ENCODE data around the gene ACVRL1. TPM values are rescaled to one million over a fixed set of nuclear protein-coding genes. Genes with fewer than 3 reads are reported as not detected.

ACVRL1 gene
- total and polyA plus RNA-seq, 9 donors: 51.5 to 65.0 (median 54.8) TPM

DNA sequence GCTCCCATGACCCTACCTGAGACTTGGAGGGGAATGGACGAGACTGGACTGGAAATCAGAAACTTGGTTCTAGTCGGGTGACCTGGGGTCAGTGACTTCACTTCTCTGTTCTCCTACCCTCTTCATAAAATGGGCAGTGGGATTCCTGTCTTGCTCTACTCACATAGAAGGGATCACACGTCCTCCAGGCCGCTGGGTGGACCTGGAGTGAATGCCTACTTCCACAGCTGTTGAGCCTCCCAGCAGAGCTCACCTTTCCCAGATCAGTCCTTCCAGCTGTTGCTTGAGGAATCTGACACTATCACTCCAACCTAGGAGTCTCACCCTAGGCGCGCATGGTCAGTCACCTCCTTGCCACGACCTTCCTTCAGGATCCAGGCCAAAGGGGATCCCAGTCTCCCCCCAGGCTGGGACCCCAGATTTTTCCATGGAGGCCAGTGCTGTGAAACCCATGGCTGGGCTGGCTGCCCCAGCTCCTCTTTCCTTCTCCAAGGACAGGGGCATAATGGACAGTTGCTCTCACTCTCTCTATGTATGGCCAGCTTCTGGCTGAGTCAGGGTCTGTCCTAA, 637 bp downstream of the ACVRL1 start:
- Histone ChIP-seq H3K36me3 (ENCODE audit: control insufficient read depth, insufficient read depth, low read length) (peaks cover 17% of the 10 kb centered on the region), H3K27ac (ENCODE audit: low read length) (peak overlapping the region; percentile 84), H3K4me1 (ENCODE audit: control insufficient read depth, insufficient read depth, low read length) (peaks cover 76% of the 10 kb centered on the region), H3K4me3 (ENCODE audit: low read length) (peak overlapping the region; percentile 61), H3K27me3 (ENCODE audit: control insufficient read depth, insufficient read depth, low read length) (no peaks in the 10 kb centered on the region), H3K9me3 (replicated peaks; ENCODE audit: control insufficient read depth, low read depth, low read length) (no peaks in the 10 kb centered on the region)
- no peak for DNase-seq
- 11% methylated on average over 6 of the region's 7 CpGs for WGBS (ENCODE audit: insufficient coverage)

- H3K27ac ChIP-seq (ENCODE audit: low read length): no peak overlapping the region
- no peak for DNase-seq
- peaks cover 25% of the 10 kb centered on the region for H3K36me3 ChIP-seq (ENCODE audit: control insufficient read depth, insufficient read depth, low read length)
- peaks cover 87% of the 10 kb centered on the region for H3K4me1 ChIP-seq (ENCODE audit: control insufficient read depth, insufficient read depth, low read length)
- no peaks in the 10 kb centered on the region for H3K27me3 ChIP-seq (ENCODE audit: control insufficient read depth, insufficient read depth, low read length)
- no peaks in the 10 kb centered on the region for H3K9me3 ChIP-seq (replicated peaks; ENCODE audit: control insufficient read depth, low read depth, low read length)
- WGBS (ENCODE audit: insufficient coverage): 73% methylated on average over 2 of the region's 9 CpGs
- H3K4me3 ChIP-seq (ENCODE audit: low read length): no peak overlapping the region
Measured at GRCh38 chr12:51908876-51909592, 1.7 kb downstream of the ACVRL1 start.

DNA sequence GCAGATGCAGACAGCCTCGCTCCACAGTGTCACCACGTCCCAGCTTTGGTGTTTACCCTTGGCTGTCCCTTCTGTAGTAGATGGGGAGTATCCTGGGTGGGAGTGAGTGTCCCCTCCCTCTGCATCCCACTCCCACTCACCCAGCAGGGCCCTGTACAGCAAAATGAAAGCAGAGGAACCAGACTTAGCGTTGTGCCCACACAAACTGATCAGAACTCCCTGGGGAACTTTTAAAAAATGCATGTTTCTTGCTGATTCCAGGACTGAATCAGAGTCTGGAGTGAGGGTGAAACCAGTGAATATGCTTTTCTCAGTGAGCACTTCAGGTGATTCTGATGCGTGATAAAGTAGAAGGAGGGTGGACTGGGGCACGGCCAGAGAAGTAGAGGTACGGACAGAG, 2.9 kb downstream of the ACVRL1 start:
- Histone ChIP-seq H3K4me3 (ENCODE audit: low read length) (no peak overlapping the region), H3K9me3 (replicated peaks; ENCODE audit: control insufficient read depth, low read depth, low read length) (no peaks in the 10 kb centered on the region), H3K27ac (ENCODE audit: low read length) (peak overlapping the region; percentile 81), H3K4me1 (ENCODE audit: control insufficient read depth, insufficient read depth, low read length) (peaks cover 83% of the 10 kb centered on the region), H3K36me3 (ENCODE audit: control insufficient read depth, insufficient read depth, low read length) (peaks cover 35% of the 10 kb centered on the region), H3K27me3 (ENCODE audit: control insufficient read depth, insufficient read depth, low read length) (no peaks in the 10 kb centered on the region)
- WGBS (ENCODE audit: insufficient coverage): 38% methylated on average over 1 of the region's 6 CpGs
- no peak for DNase-seq

DNA sequence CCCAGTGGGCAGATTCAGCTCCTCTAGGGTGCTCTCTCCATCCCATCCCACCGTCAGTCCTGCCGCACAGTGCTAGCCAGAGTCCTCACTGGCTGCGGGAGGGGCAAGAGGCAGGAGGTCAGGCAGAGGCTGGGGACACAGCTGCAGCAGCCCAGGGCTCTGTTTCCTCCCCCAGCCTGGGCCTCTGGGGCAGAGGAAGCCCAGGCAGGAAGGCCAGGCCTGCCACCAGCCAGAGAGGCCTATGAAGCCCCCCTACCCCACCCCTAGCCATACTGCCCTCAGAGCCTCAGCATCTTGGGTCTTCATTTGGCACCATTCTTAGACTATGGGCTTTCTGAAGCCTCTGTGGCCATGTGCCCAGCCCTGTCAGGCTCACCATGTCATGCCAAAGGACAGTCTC, 3.4 kb downstream of the ACVRL1 start:
- H3K36me3 ChIP-seq (ENCODE audit: control insufficient read depth, insufficient read depth, low read length): peaks cover 41% of the 10 kb centered on the region
- WGBS (ENCODE audit: insufficient coverage): 29% methylated on average over 1 of the region's 3 CpGs
- peak overlapping the region; percentile 81 for H3K27ac ChIP-seq (ENCODE audit: low read length)
- H3K4me3 ChIP-seq (ENCODE audit: low read length): no peak overlapping the region
- DNase-seq: peak; percentile 50
- H3K4me1 ChIP-seq (ENCODE audit: control insufficient read depth, insufficient read depth, low read length): peaks cover 78% of the 10 kb centered on the region
- H3K27me3 ChIP-seq (ENCODE audit: control insufficient read depth, insufficient read depth, low read length): no peaks in the 10 kb centered on the region
- H3K9me3 ChIP-seq (replicated peaks; ENCODE audit: control insufficient read depth, low read depth, low read length): no peaks in the 10 kb centered on the region

GRCh38 chr12:51911307-51911706, 4.0 kb downstream of the ACVRL1 start:
- peak overlapping the region; percentile 81 for H3K27ac ChIP-seq (ENCODE audit: low read length)
- H3K4me1 ChIP-seq (ENCODE audit: control insufficient read depth, insufficient read depth, low read length): peaks cover 72% of the 10 kb centered on the region
- H3K36me3 ChIP-seq (ENCODE audit: control insufficient read depth, insufficient read depth, low read length): peaks cover 47% of the 10 kb centered on the region
- no peak overlapping the region for H3K4me3 ChIP-seq (ENCODE audit: low read length)
- WGBS (ENCODE audit: insufficient coverage): 96% methylated on average over 3 of the region's 6 CpGs
- H3K9me3 ChIP-seq (replicated peaks; ENCODE audit: control insufficient read depth, low read depth, low read length): no peaks in the 10 kb centered on the region
- no peak for DNase-seq
- no peaks in the 10 kb centered on the region for H3K27me3 ChIP-seq (ENCODE audit: control insufficient read depth, insufficient read depth, low read length)

DNA sequence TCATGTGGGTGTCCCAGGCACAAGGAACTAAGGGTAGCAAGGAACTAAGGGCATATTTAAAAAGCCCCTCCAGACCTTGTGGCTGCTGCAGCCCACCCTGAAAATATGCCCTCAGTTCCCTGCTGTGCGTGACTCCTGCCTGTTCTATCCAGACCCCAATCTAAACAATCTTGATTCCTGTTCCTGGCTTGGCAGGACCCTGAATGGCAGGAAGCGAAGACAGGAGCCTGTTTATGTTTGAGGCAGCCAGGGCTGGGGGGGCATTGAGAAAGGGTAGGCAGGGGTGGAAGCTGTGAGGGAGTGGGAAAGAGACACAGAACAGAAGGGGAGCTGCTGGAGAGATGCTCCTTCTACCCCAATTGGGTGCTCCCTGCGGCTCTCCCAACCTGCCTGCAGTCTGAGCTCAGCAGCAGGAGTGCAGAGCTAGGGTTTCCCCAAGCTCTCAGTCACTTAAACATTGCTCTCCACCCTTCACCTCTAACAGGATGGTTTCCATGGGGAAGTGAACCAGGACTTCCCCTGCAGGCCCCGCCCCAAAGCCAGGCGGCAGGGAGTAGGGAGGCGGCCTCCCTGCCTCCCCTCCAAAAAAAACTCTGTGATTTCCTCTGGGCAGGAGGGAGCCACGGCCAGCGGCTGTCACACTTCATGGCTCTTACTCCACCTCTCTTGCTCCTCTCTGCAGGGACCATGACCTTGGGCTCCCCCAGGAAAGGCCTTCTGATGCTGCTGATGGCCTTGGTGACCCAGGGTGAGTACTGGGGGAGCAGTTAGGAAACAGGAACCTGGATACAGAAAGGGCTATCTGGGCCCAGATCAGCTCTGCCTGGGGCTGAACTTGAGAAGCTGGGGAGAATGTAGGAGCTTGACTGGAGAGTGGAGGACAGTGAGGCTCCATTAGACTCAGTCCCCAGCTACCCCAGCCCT, 4.7 kb downstream of the ACVRL1 start:
- Histone ChIP-seq H3K36me3 (ENCODE audit: control insufficient read depth, insufficient read depth, low read length) (peaks cover 51% of the 10 kb centered on the region), H3K27me3 (ENCODE audit: control insufficient read depth, insufficient read depth, low read length) (no peaks in the 10 kb centered on the region), H3K9me3 (replicated peaks; ENCODE audit: control insufficient read depth, low read depth, low read length) (no peaks in the 10 kb centered on the region), H3K27ac (ENCODE audit: low read length) (peak overlapping the region; percentile 81), H3K4me1 (ENCODE audit: control insufficient read depth, insufficient read depth, low read length) (peaks cover 66% of the 10 kb centered on the region), H3K4me3 (ENCODE audit: low read length) (no peak overlapping the region)
- peak; percentile 55 for DNase-seq
- WGBS (ENCODE audit: insufficient coverage): 47% methylated on average over 5 of the region's 8 CpGs

DNA sequence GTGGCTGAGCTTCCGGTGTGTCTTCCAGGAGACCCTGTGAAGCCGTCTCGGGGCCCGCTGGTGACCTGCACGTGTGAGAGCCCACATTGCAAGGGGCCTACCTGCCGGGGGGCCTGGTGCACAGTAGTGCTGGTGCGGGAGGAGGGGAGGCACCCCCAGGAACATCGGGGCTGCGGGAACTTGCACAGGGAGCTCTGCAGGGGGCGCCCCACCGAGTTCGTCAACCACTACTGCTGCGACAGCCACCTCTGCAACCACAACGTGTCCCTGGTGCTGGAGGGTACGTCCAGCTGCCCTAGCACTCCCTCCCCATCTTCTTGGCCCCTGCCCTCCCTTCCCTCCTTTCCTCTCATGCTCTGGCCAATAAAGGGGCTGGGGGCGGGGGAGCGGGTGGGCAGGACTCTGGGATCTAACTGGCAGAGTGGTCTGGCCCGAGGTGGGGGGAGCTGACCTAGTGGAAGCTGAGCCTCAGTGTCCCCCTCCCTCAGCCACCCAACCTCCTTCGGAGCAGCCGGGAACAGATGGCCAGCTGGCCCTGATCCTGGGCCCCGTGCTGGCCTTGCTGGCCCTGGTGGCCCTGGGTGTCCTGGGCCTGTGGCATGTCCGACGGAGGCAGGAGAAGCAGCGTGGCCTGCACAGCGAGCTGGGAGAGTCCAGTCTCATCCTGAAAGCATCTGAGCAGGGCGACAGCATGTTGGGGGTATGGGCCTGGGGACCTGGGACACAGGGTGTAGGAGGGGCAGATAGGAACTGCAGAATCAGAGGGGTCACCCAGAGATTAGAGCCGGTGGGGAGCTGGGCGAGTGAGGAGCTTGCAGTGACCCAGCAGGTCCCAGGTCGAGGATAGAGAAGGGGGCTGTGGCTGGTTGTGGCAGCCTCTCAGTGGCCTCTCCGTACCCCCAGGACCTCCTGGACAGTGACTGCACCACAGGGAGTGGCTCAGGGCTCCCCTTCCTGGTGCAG, 6.0 kb downstream of the ACVRL1 start:
- H3K36me3 ChIP-seq (ENCODE audit: control insufficient read depth, insufficient read depth, low read length): peaks cover 62% of the 10 kb centered on the region
- 66% methylated on average over 25 of the region's 30 CpGs for WGBS (ENCODE audit: insufficient coverage)
- no peak for DNase-seq
- no peak overlapping the region for H3K27ac ChIP-seq (ENCODE audit: low read length)
- H3K4me1 ChIP-seq (ENCODE audit: control insufficient read depth, insufficient read depth, low read length): peaks cover 71% of the 10 kb centered on the region
- no peaks in the 10 kb centered on the region for H3K9me3 ChIP-seq (replicated peaks; ENCODE audit: control insufficient read depth, low read depth, low read length)
- H3K4me3 ChIP-seq (ENCODE audit: low read length): no peak overlapping the region
- no peaks in the 10 kb centered on the region for H3K27me3 ChIP-seq (ENCODE audit: control insufficient read depth, insufficient read depth, low read length)

- Histone ChIP-seq H3K4me3 (ENCODE audit: low read length) (no peak overlapping the region), H3K36me3 (ENCODE audit: control insufficient read depth, insufficient read depth, low read length) (peaks cover 67% of the 10 kb centered on the region), H3K27me3 (ENCODE audit: control insufficient read depth, insufficient read depth, low read length) (no peaks in the 10 kb centered on the region), H3K4me1 (ENCODE audit: control insufficient read depth, insufficient read depth, low read length) (peaks cover 74% of the 10 kb centered on the region), H3K9me3 (replicated peaks; ENCODE audit: control insufficient read depth, low read depth, low read length) (no peaks in the 10 kb centered on the region), H3K27ac (ENCODE audit: low read length) (no peak overlapping the region)
- no peak for DNase-seq
- WGBS (ENCODE audit: insufficient coverage): 83% methylated on average over 15 of the region's 17 CpGs
Measured at GRCh38 chr12:51914034-51914923, 7.0 kb downstream of the ACVRL1 start.
